RCC 7860 (cell line): Measurements from ENCODE around the gene NSD2.
"Not testable (repeated sequence)": the region's sequence is repeated elsewhere in the genome, so short reads cannot be mapped to it uniquely, and the experiment has no call there.

Experiments
- DNase-seq: peaks from one replicate; pipeline ENCODE4 v3.0.0-alpha.2; 2015; ENCODE audit warnings: low spot score
- FAIRE-seq: peaks from 2 replicates; lab custom pipeline; 2012; peaks lifted over from hg19 to GRCh38; lab: Jason Lieb, UNC

NSD2 gene

DNA sequence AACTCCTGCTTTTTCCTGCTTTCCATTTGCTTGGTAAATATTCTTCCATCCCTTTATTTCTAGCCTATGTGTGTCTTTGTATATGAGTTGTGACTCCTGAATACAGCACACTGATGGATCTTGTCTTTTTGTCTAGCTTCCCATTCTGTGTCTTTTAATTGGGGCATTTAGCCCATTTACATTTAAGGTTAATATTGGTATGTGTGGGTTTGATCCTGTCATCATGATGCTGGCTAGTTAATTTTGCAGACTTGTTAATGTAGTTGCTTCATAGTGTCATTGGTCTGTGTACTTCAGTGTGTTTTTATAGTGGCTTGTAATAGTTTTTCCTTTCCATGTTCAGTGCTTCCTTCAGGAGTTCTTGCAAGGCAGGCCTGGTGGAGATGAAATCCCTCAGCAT is 160.0 kb downstream of the NSD2 start:
- FAIRE-seq, DNase-seq: not testable (repeated sequence)
